Keratinocyte (primary cell): ENCODE data around the gene RBM4. TPM values are rescaled to one million over a fixed set of nuclear protein-coding genes. Genes with fewer than 3 reads are reported as not detected.

Experiments
- DNase-seq: peaks from one replicate; pipeline ENCODE4 v3.0.0-alpha.2; 2011; ENCODE audit warnings: low read depth, missing footprints, low spot score
- FAIRE-seq: peaks from 2 replicates; lab custom pipeline; 2011; peaks lifted over from hg19 to GRCh38; lab: Jason Lieb, UNC
- H2AFZ ChIP-seq: 2 replicates; pipeline ENCODE4 v1.6.0; 2012; ENCODE audit warnings: low read length, control low read depth, inconsistent platforms; ENCODE audit not compliant: control insufficient read depth
- H3K27ac ChIP-seq: 2 replicates; pipeline ENCODE4 v1.5.1; 2011; ENCODE audit warnings: low read length; ENCODE audit not compliant: control insufficient read depth, insufficient read depth
- H3K27me3 ChIP-seq: 3 replicates; pipeline ENCODE4 v1.6.0; 2011; ENCODE audit warnings: low read length; ENCODE audit not compliant: control insufficient read depth, insufficient read depth; ENCODE audit errors: extremely low read depth
- H3K36me3 ChIP-seq, 2 experiments: 2 replicates in 1 of 2; 3 replicates in 1 of 2; pipeline ENCODE4 v1.5.1; 2011; ENCODE audit warnings: low read length in 2 of 2, mild to moderate bottlenecking in 1 of 2; ENCODE audit not compliant: control insufficient read depth in 2 of 2, insufficient read depth in 2 of 2; ENCODE audit errors: extremely low read depth in 1 of 2
- H3K4me1 ChIP-seq: 3 replicates; pipeline ENCODE4 v1.5.1; 2011; ENCODE audit warnings: low read length; ENCODE audit not compliant: control insufficient read depth, insufficient read depth; ENCODE audit errors: extremely low read depth
- H3K4me2 ChIP-seq: 3 replicates; pipeline ENCODE4 v1.6.0; 2011; ENCODE audit warnings: low read depth, low read length; ENCODE audit not compliant: control insufficient read depth, insufficient read depth; ENCODE audit errors: extremely low read depth
- H3K4me3 ChIP-seq, 3 experiments: fragments of 200-600 bp in 1 of 3; sonication (generic) in 1 of 3; 2 replicates in 2 of 3; 3 replicates in 1 of 3; pipeline ENCODE4 v1.5.1; 2011 to 2016; ENCODE audit warnings: low read length in 3 of 3, mild to moderate bottlenecking in 3 of 3, control low read depth in 2 of 3, inconsistent platforms in 1 of 3, low read depth in 1 of 3, mixed read lengths in 1 of 3, mixed run types in 1 of 3, moderate library complexity in 1 of 3; ENCODE audit not compliant: control insufficient read depth in 2 of 3, insufficient read depth in 2 of 3; ENCODE audit errors: extremely low read depth in 1 of 3
- H3K79me2 ChIP-seq: 2 replicates; pipeline ENCODE4 v1.6.0; 2012; ENCODE audit warnings: low read length; ENCODE audit not compliant: control insufficient read depth, insufficient read depth
- H3K9ac ChIP-seq: 3 replicates; pipeline ENCODE4 v1.6.0; 2011; ENCODE audit warnings: low read length; ENCODE audit not compliant: control insufficient read depth, insufficient read depth; ENCODE audit errors: extremely low read depth
- H3K9me1 ChIP-seq: 3 replicates; pipeline ENCODE4 v1.6.0; 2011; ENCODE audit warnings: low read length; ENCODE audit not compliant: control insufficient read depth, insufficient read depth; ENCODE audit errors: extremely low read depth
- H3K9me3 ChIP-seq: 2 replicates; pipeline ENCODE4 v1.5.1; 2012; ENCODE audit warnings: low read depth, low read length; ENCODE audit not compliant: control insufficient read depth
- H4K20me1 ChIP-seq: 3 replicates; pipeline ENCODE4 v1.6.0; 2011; ENCODE audit warnings: low read length; ENCODE audit not compliant: control insufficient read depth, insufficient read depth; ENCODE audit errors: extremely low read depth
- EZH2 ChIP-seq: IDR thresholded peaks from one replicate; pipeline ENCODE4 v1.6.1; 2012; ENCODE audit warnings: inconsistent platforms, mild to moderate bottlenecking, low read length, moderate library complexity
- dilution Hi-C: fragments of 300-500 bp; cut with MboI; formaldehyde crosslinking; loops from one replicate; pipeline ENCODE4 v1.7.0; 2020; ENCODE audit warnings: low sequenced_read_pairs; ENCODE audit not compliant: extremely low pct_ligation_motif_present
- polyA plus RNA-seq, 5 experiments: library from polyadenylated mRNA; depleted of rRNA in 3 of 5; stranded (reverse) in 3 of 5; stranded (forward) in 1 of 5; unstranded in 1 of 5; fragments of >200 nt; gene quantifications; 1 replicate in 1 of 5; 2 replicates in 3 of 5; 3 replicates in 1 of 5; pipeline versions ENCODE4 v1.2.1 to v1.2.3, GENCODE V29; 2011 to 2012; ENCODE audit warnings: missing spikeins in 2 of 5, low read depth in 1 of 5, low replicate concordance in 1 of 5
- small RNA-seq, 3 experiments: library from RNA; depleted of rRNA; stranded (forward); fragments of <200 nt; gene quantifications; one replicate each; pipeline ENCODE3, GENCODE V24; 2012; ENCODE audit warnings: low read depth in 3 of 3, low replicate concordance in 1 of 3; ENCODE audit not compliant: insufficient read length in 3 of 3
- TF ChIP-seq, protein P1 (sequence below), 3 experiments: IDR thresholded peaks in 1 of 3; conservative IDR thresholded peaks in 1 of 3; optimal IDR thresholded peaks in 1 of 3; 2 replicates in 2 of 3; 3 replicates in 1 of 3; pipeline versions ENCODE3 to v1.5.1; 2011; ENCODE audit warnings: low read length in 3 of 3, mild to moderate bottlenecking in 3 of 3, moderate library complexity in 2 of 3, control low read depth in 1 of 3, inconsistent platforms in 1 of 3; ENCODE audit not compliant: insufficient read depth in 2 of 3; ENCODE audit errors: extremely low read depth in 1 of 3

The RBM4 gene
- polyA plus RNA-seq, 1 donor (not counting 4 experiments of a cell fraction or from before 2014, with no cell fraction given), result 190 TPM

DNA sequence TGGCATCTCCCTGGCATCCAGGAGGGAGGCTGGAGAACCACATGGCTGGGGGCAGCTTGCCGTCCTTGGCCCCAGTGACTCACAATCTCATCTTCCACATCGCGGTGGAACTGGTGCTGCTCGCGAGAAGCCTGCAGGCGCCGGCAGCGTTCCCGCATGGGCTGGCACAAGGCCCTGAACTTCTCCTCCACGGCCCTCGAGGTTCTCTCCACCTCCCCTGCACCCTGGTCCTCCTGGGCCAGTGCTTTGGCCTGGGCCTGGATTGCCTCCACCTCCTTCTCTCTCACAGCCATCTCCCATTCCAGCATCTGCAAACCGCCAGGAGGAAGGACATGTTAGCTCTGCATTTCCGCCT, 55.5 kb downstream of the RBM4 start:
- DNase-seq (no peak), FAIRE-seq (no peak)
- Histone ChIP-seq H3K9ac (no peak overlapping the region), H2AFZ (no peak overlapping the region), H3K36me3 (peaks cover 25 to 28% of the 10 kb centered on the region in 2 experiments), H3K27me3 (no peaks in the 10 kb centered on the region), H3K4me1 (peaks cover 10% of the 10 kb centered on the region), H4K20me1 (no peaks in the 10 kb centered on the region), H3K4me3 (no peak overlapping the region), H3K27ac (no peak overlapping the region), H3K79me2 (no peaks in the 10 kb centered on the region), H3K4me2 (no peak overlapping the region), H3K9me1 (no peaks in the 10 kb centered on the region), H3K9me3 (no peaks in the 10 kb centered on the region)
- dilution Hi-C loops, result loop anchor here (25.0 kb wide), 1 partner anchor 93 kb away; no protein-coding TSS in a partner anchor
- TF ChIP-seq, protein P1, sequence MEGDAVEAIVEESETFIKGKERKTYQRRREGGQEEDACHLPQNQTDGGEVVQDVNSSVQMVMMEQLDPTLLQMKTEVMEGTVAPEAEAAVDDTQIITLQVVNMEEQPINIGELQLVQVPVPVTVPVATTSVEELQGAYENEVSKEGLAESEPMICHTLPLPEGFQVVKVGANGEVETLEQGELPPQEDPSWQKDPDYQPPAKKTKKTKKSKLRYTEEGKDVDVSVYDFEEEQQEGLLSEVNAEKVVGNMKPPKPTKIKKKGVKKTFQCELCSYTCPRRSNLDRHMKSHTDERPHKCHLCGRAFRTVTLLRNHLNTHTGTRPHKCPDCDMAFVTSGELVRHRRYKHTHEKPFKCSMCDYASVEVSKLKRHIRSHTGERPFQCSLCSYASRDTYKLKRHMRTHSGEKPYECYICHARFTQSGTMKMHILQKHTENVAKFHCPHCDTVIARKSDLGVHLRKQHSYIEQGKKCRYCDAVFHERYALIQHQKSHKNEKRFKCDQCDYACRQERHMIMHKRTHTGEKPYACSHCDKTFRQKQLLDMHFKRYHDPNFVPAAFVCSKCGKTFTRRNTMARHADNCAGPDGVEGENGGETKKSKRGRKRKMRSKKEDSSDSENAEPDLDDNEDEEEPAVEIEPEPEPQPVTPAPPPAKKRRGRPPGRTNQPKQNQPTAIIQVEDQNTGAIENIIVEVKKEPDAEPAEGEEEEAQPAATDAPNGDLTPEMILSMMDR (optimal IDR thresholded peaks at IDR 0.05 in 1 of 3, IDR thresholded peaks at IDR 0.05 in 1 of 3, conservative IDR thresholded peaks at IDR 0.05 in 1 of 3; ENCODE audit: extremely low read depth in 1 of 3, insufficient read depth in 2 of 3, low read length in 3 of 3), result no peak
- TF ChIP-seq EZH2, result no peak

DNA sequence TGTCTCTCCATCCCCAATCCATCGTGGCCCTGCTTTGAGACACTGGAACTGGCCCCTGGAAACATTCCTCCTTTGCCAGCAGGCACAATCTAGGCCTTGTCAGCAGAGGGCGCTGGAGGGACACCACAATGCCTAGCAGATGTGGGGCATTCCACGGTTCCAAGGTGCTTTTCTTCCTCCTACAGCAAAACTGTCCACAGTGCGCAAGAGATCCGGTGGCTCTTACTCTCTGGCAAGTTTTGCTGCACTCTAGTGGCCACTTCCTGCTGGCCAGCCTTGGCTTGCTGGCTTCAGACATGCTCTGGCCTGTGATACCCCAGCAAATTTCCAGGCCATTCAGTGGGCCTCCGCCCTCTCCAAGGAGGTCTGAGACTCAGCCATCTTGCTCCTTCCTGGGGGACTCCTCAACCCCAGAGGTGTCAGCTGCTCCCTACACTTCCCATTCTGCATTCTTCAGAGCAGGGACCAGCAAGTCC, 56.3 kb downstream of the RBM4 start:
- Histone ChIP-seq H3K9ac (no peak overlapping the region), H4K20me1 (no peaks in the 10 kb centered on the region), H3K79me2 (no peaks in the 10 kb centered on the region), H3K27ac (no peak overlapping the region), H3K9me3 (no peaks in the 10 kb centered on the region), H2AFZ (peak overlapping the region; percentile 62), H3K36me3 (peaks cover 30 to 31% of the 10 kb centered on the region in 2 experiments), H3K9me1 (no peaks in the 10 kb centered on the region), H3K4me2 (no peak overlapping the region), H3K27me3 (no peaks in the 10 kb centered on the region), H3K4me1 (peaks cover 10% of the 10 kb centered on the region), H3K4me3 (no peak overlapping the region)
- dilution Hi-C loops, result loop anchor here (25.0 kb wide), 1 partner anchor 93 kb away; no protein-coding TSS in a partner anchor
- TF ChIP-seq, protein P1 (optimal IDR thresholded peaks at IDR 0.05 in 1 of 3, IDR thresholded peaks at IDR 0.05 in 1 of 3, conservative IDR thresholded peaks at IDR 0.05 in 1 of 3; ENCODE audit: extremely low read depth in 1 of 3, insufficient read depth in 2 of 3, low read length in 3 of 3), result peak; percentile 95 to 100 (median 96)
- TF ChIP-seq EZH2, result no peak
- DNase-seq (peak; percentile 94), FAIRE-seq (peak; percentile 94)

Small RNAs within 50 kb of the gene (small RNA-seq; reads per million reads assigned to genes)
- 0 to 0.25 (median 0) reads per million in 3 experiments for gene RNU4-39P

Other genes with a start within 250 kb of the RBM4 start
- gene NPAS4, start 217.7 kb upstream of the RBM4 start, polyA plus RNA-seq, result 0.03 TPM in 1 of 3 replicates, not detected in the others
- 31.1 to 51.7 TPM (median 43.9 TPM) in 3 replicates for gene MRPL11, start 199.9 kb upstream of the RBM4 start, polyA plus RNA-seq
- 2.1 to 3.2 TPM (median 2.8 TPM) in 3 replicates for gene PELI3, start 171.8 kb upstream of the RBM4 start, polyA plus RNA-seq
- gene DPP3, start 158.3 kb upstream of the RBM4 start, polyA plus RNA-seq, result 57.9 to 75.1 TPM (median 64.5 TPM) in 3 replicates
- 11.7 to 14.6 TPM (median 14.6 TPM) in 3 replicates for gene BBS1, start 128.1 kb upstream of the RBM4 start, polyA plus RNA-seq
- gene ZDHHC24, start 92.7 kb upstream of the RBM4 start, polyA plus RNA-seq, result 4.8 to 8.2 TPM (median 5.9 TPM) in 3 replicates
- gene ACTN3, start 91.8 kb upstream of the RBM4 start, polyA plus RNA-seq, result not detected in 3 replicates
- 3.2 to 5.8 TPM (median 3.3 TPM) in 3 replicates for gene CTSF, start 70.1 kb upstream of the RBM4 start, polyA plus RNA-seq
- 0.04 to 0.09 TPM (median 0.07 TPM) in 3 replicates for gene CCDC87, start 45.6 kb upstream of the RBM4 start, polyA plus RNA-seq
- 17.6 to 22.7 TPM (median 21.3 TPM) in 3 replicates for gene CCS, start 45.5 kb upstream of the RBM4 start, polyA plus RNA-seq
- 10.5 to 23.8 TPM (median 16.6 TPM) in 3 replicates for gene RBM14, start 22.1 kb upstream of the RBM4 start, polyA plus RNA-seq
- gene RBM4B, start 39.2 kb downstream of the RBM4 start, polyA plus RNA-seq, result 17.2 to 20.9 TPM (median 17.9 TPM) in 3 replicates
- 7.8 to 14.7 TPM (median 11.1 TPM) in 3 replicates for gene SPTBN2, start 90.5 kb downstream of the RBM4 start, polyA plus RNA-seq
- gene RCE1, start 204.7 kb downstream of the RBM4 start, polyA plus RNA-seq, result 11.2 to 15.2 TPM (median 14.0 TPM) in 3 replicates
- 0.77 to 1.5 TPM (median 1.1 TPM) in 3 replicates for gene LRFN4, start 218.4 kb downstream of the RBM4 start, polyA plus RNA-seq